CD4-positive, alpha-beta T cell treated with Interleukin-6 for 4 hours (primary cell): ENCODE measurements around the gene PELI3.
A peak's percentile ranks its signal among the peaks of the same experiment; 100 is the strongest.

Experiments used
- DNase-seq: peaks from one replicate; pipeline ENCODE4 v3.0.0-alpha.2; 2020; ENCODE audit warnings: mixed read lengths

Gene PELI3

GRCh38 chr11:66509131-66509561, 42.4 kb downstream of the PELI3 start:
- no peak for DNase-seq

DNA sequence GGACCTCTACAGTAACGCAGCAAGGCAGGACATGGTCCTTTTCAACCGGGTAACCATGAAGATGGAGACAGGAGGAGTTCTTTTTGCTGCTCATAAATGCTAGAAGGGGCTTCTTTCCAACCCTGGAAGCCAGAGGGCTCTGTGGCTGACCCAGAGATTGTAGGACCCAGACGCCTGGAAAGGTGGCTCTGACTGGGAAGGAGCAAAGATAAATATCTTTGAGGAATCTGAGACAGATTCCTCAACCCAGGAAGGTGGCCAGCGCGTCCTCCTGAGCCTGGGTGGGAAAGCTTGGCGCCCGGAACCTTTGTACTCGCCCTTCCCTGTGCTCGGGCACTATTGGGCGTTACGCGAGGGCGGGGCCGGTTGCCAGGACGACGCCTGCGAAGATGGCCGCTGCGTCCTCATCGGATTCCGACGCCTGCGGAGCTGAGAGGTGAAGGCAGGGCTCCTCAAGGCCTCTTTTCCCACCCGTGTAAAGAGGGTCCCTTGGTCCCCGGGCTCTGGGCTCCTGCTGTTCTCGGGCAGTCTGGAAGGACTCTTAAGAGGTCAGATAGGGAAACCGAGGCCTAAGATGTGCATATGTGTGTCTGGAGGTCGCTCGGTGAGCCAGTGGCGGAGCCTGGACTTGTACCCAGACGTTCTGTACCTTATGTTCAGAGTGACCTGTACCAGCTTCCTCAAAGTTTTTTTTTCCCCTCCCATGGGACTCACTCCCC, 43.7 kb downstream of the PELI3 start, which contains the start of gene BBS1:
BBS1 (plus strand) TSS at position 365 of the 719 bp plus-strand sequence; CDS start at position 390, 25 bp downstream.
- DNase-seq: peak; percentile 85

DNA sequence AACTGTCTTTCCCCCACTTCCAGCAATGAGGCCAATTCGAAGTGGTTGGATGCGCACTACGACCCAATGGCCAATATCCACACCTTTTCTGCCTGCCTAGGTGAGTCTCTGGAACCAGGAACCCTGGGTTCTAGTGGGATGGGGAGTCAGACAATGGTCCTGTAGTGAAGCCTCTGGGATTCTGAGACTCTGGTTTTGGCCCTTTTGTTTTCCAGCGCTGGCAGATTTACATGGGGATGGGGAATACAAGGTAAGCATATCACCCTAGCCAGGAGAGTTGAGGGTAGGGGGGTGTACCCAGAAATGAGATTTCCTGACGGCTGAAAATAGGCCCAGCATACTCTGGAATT, 44.3 kb downstream of the PELI3 start:
- DNase-seq: no peak

GRCh38 chr11:66523611-66524010, 56.9 kb downstream of the PELI3 start:
- no peak for DNase-seq

DNA sequence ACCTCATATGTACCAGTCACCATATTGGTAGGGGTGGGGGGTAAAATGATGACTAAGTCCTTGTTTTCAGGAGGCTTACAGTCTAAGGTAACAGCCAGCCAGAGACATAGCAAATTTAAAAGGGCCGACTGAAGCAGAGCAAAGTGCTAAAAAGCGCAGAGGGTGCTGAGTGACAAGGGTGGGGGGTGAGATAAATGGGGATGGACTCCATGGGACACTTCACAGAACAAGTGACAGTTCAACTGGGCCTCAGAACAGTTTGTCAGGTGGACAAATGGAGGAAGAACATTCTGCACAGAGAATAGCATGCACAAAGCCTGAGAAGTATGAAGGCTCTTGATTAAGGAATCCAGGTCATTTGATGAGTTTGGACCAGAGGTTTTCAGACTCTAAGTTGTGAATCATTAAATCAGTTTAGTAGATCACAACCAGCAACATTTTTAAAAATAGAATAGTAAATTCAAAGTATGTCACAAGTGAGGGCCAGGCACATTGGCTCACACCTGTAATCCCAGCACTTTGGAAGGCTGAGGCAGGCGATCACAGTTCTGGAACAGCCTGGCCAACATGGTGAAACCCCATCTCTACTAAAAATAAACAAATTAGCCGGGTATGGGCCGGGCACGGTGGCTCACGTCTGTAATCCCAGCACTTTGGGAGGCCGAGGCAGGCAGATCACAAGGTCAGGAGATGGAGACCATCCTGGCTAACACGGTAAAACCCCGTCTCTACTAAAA, 57.8 kb downstream of the PELI3 start:
- no peak for DNase-seq
